HG02798 (cell line): ENCODE measurements around the gene IGFBPL1.
A peak's percentile ranks its signal among the peaks of the same experiment; 100 is the strongest.

Experiments
- ATAC-seq: cut with Tn5 transposase; IDR thresholded peaks from one replicate; pipeline ENCODE4 v1.9.1; 2021; ENCODE audit warnings: mild to moderate bottlenecking; ENCODE audit not compliant: unreplicated experiment, poor library complexity

Gene IGFBPL1

DNA sequence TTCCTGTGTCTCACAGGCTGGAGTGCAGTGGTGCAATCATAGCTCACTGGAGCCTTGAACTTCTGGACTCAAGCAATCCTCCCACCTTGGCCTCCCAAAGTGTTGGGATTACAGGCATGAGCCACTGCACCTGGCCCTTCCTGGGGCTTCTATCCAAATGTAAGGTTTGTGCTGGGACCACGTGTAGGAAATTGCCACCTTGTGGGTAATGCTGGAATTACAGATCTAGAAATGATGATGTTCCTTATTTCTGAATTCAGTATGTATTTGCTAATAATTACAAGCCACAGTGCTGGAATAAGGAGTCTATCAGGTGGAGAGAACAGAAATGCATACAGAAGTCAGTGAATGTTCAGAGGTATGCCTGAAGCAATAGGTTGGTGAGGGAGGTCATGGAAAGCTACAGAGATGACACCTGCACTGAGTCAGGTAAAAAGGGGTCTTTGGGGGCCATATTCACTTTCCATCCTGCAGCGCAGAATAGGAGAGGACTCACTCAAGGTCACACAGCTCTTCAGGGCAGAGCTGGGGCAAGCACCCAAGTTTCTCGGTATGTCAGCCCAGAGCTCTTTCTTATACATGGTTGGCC lies 8.8 kb upstream of the IGFBPL1 start:
- ATAC-seq = no peak

DNA sequence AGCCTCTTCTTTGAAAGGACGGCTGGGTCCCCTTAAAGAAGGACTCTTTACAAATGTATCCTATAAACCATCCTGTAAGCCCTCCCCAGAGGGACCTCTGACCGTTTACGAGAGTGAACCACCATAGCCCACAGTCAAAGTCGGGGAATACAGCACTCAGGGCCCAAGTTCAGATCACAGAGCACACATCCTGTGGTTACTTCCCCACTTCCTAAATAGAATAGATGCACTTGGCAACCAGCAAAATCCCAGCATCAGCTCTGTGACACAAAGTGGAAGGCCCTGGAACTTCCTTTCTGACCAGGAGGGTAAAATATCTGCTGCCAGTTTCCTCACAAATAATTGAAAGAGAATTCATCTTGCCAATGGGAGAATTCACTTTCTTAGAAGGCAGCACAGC lies 6.9 kb upstream of the IGFBPL1 start:
- no peak for ATAC-seq

DNA sequence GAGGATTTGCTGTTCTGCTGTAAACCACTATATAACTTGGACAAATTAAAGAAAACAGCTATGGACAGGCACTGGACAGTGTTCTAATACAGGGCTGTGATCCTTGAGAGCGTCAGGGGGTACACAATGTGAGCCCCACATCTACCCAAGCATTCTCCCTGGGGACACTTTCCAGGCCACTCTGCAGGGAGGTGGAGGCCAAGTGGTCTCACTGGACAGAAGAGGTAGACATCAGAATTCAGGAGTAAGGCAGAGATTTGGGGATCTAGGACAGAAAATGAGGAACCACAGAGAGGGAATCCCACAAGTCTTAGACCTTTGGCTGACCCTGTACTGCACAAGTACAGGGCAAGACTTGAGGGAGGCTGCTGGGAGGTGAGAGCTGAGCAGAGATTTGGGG lies 3.8 kb upstream of the IGFBPL1 start:
- ATAC-seq = no peak

DNA sequence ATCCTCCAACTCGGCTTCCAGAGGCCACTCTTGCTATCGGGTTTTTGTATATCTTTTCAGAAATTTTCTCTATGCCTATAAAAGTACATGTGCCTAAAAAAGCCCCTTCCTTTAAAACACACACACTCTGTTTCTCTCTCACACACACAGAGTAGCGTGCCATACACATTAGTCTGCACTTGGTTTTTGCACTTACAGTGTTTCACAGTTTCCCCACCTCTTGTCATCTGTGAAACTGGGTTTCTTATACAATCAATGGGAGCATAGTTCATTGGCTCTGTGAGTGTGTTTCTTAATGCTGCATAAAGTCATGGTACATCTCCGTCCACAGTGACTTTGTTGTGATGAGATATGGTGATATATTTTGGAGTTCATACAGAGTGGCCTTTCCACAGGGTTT lies 664 bp upstream of the IGFBPL1 start:
- no peak for ATAC-seq

DNA sequence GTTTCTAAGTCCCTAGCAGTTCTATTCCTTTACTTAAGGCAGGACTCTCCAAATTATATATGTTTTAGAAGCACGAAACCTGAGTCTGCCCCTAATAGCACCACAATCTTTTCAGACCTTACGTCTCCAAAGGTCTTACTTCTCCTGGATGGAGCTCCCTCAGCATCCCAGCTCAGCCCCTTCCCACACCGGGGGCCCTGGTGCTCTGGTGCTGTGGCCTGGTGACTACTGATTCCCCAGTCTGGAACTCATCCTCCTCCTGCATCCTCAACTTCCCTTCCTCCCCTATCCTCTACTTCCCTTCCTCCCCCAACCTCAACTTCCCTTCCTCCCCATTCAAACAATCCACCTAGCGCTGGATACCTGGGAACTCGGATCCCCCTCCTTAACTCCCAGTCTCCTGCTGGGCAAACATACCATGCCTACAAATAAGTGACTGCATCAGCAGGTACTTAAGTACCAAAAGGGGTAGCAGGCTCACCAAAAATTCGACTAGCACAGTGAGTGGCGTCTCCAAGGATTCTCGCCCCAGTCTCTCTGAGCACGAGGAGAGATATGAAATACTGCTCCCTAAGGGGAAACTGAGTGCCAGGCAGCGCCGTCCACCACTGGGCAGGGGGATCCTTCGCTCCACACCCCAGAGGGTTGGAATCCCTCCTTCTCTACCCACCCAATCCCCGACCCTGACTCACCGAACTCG lies 831 bp downstream of the IGFBPL1 start:
- ATAC-seq = no peak

DNA sequence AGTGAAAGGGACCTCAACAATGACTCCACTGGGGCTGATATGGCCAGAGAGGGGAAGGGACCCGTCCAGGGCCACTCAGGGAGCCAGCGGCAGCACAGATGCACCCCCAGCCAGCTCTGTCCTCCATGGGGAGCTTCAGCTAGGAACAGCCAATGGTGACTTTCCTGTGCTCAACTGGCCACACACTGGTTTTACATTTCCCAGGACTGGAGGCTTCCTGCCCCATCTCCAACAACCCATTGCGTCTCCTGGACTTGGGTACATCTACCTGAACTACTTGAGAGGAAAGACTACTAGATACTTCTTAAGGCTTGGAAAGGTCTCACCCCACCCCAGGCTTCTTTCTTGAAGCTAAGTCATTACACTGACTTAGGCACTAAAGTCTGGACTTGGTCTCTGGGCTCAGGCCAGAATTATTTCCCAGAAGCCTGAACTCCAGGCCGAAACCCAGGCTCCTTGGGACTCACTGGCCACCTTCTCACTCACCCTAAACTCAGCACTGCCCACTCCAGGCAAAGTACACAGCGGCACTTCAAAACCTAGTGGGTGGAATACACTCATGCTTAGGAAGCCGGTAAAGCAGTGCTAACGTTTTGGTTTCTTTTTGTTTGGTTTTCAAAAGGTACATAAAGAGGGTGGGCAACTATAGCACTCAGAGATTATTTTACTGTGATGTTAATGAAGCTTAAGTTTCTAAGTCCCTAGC lies 1.5 kb downstream of the IGFBPL1 start:
- no peak for ATAC-seq

DNA sequence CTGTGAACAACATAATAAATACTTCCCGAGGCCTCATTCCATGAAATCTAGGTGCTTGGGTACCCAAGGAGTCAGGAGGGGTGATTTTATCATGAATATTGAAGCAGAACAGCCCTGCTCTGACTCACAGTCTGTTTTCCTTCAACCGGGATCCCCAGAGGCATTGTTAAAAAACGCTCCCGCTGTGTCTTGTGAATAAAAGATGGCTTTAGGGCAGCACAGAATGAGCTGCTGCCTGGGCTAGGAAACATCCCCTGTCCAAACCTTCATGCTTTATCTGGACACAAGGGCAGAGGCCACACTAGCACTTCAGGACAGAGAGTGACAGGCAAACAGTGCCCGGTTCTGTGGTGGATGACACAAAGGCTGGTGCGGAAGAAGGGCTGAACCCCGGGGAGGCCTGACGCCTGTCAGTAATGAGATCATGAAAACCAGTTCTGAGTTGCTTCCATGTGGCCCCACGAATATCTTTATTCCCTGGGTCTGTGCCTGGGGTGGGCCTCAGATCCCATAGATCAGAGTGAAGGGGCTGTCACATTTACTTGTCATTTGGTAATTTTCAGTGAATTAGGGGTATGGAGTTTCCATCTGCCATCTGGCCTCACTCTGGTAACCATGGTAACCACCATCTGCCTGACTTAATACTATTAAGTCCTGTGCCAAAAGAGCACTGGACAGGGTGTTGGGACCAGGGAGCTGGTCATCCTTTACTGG lies 2.6 kb downstream of the IGFBPL1 start:
- ATAC-seq = no peak

DNA sequence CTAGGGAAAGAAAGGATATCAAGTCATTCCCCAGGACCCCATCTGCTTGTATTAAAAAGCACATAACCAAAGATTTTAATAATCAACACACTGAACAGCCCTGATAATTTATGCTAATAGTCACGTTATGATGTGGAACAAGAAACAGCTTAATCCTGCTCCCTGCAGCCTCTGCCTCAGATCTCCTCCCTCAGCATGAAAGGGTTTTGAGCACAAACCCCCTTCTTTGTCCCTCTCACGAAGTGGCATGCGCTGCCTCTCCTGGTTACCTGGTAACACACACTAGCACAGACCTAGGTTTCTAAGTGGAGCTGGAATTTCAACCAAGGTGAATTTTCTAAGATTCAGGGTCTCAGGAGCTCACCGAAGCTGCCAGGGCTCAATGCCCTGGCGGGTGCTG lies 5.1 kb downstream of the IGFBPL1 start:
- no peak for ATAC-seq

DNA sequence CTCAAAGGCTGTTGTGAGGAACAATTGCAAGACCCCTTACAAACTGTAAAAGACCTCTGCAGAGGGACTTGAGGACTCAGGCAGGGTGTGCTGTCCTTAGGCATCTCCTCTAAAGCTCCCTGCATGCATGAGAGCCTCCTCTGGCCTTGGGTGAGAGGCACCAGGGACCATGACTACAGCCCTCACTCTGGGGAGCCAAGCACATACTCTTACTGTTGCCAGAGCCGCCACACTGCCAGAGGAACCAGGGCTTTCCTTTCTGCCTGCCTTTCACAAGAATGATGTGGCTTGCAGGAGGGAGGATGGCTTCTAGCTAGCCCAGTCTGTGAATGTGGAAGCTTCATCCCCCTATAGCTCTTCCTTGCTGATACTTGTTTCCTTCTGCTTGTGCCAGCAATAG lies 5.9 kb downstream of the IGFBPL1 start:
- ATAC-seq = no peak

DNA sequence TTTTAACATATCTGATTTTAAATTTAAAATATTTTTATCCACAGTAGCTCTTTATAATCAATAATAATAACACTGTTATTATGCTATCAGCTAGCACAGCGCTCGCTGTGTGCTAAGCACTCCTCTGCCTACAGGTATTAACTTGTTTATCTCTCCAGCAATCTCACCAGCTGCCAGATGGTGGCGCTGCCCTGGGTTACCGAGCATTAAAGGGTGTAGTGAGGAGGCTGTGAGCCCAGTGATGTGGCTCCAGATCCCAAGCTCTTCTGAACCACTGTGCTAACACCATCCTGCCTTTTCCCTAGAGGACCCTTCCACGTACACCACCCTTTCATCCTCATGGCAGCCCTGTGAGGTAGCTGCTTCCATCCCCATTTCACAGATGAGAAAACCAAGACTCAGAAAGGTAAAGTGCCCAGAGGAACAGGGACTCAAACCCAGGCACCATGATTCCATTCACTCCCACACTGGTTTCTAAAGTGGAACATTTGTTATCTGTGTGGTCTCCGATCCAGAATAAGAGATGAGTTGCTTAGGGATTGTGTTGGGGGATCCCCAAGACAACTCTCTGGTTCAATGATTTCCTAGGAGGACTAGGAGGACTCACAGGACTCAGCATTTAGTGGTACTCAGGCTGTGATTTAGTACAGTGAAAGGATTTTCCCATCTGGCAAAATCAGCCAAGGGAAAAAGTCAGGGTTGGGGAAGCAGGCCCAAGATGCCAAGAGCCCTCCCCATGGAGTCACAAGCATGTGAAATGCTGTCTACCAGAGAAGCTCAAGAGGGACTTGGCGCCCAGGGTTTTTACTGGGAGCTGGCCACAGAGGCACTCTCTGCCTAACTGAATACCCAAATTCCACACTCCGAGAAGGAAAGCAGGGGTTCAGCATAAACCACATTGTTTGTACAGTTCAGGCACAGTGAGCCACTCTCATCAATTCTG lies 7.0 kb downstream of the IGFBPL1 start:
- peak; percentile 55 for ATAC-seq

DNA sequence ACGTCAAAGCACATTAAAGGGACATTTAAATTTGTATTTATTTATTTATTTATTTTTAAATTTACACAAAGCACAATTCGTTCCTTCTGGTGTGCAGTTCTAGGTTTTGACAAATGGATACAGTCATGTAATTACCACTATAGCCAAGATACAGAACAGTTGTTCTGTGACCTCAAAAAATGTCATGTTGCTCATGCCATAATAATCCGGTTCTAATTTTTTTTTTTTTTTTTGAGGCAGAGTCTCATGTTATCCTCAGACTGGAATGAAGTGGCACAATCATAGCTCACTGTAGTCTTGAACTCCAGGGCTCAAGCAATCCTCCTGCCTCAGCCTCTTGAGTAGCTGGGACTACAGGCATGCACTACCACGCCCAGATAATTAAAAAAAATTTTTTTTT lies 7.8 kb downstream of the IGFBPL1 start:
- no peak for ATAC-seq

DNA sequence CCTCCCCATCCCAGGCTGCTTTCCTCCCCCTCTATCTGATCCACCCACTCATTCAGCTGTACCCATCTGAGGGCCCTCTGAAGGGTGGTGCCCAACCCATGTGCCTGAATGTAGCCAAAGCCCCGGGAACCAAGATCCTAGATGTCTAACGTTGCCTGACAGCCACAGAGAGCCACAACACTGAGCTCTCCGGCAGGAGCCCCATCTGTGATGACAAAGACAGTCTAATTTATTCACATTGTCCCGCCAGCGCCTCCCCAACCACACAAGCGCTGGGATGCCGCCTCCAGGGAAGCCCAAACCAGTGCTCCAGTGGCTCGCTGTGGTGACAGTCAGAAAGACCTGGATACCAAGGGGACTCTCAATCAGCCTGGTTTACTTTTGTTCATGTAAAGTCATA lies 8.4 kb downstream of the IGFBPL1 start:
- ATAC-seq = no peak

DNA sequence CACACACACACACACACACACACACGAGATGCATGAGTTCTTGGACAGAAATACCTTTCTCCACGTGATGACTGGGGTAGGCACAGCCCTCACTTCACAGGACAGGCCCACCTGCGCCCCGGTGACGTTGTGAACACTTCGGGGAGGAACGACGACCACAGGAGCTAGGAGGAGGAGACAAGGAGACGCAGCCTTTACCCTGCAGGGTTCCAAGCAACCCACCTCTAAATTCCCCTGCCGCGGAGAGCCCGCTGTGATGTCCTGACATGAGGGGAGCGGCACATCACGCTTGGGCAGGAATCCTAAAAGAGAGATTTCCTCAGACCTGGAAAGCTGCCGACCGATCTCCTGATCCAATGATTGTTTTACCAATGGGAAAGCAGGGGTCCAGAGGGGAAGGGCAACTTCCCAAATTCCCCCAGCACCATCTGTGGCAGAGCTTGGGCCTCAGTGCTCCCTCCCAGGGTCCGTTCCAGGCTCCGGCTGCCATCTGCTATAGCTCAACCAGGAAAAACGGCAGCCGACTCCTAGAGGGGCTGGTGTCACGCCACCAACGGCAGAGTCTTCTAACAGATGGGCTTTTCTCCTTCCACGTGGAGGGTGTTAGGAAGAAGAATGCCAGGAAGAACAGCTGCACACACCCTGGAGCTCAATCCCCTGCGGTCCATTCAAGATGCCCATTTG lies 10.1 kb downstream of the IGFBPL1 start:
- ATAC-seq = no peak

DNA sequence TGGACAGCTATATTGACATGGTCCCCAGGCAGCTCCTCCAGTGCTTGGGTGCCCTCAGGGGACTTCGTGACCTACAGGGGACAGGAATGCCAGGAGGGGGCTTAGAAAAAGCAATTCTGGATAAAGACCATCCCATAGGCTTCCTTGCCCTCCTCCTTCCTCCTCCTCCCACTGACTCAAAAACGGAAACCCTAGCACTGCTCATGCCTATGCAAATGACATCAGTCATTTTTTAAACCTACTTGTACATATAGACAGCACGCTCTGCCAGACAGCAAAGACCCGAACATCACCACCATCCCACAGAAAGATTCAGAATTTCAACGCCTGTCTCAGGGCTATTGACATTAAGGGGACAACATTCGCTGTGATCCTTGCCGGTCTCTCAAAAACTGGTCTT lies 11.0 kb downstream of the IGFBPL1 start:
- peak; percentile 38 for ATAC-seq

DNA sequence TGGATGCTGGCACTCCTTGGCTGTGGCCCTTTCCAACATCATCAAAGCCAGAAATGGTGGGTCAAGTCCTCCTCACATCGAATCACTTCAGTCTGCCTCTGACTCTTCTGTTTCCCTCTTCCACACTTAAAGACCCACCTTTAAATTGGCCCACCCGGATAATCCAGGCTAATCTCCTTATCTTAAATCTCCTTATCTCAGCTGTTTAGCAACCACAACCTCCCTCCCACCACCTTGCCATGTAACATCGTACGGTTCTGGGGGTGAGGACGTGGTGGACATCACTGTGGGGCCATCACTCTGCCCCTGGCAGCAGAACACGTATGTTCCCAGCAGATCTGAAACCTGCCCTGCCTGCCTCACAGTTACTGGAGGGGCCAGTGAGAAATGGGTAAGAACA lies 11.5 kb downstream of the IGFBPL1 start:
- ATAC-seq = no peak

DNA sequence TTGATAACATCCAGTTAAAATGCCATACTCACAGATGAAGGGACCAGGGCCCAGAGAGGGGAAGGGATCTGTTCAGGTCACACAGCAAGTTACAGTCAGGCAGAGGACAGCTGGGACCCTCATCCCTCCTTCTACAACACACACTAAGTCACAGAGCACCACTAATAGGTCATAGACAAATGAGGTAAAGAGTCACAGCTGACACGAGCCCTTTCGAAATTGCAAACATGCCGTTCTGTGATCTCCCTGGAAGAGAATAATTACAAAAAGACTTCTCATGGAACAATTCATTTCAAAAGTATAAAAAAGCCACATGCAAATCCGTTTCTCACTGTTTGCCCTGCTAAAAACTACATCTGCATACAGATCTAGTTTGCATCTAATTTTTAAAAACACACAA lies 15.5 kb downstream of the IGFBPL1 start:
- peak; percentile 70 for ATAC-seq

DNA sequence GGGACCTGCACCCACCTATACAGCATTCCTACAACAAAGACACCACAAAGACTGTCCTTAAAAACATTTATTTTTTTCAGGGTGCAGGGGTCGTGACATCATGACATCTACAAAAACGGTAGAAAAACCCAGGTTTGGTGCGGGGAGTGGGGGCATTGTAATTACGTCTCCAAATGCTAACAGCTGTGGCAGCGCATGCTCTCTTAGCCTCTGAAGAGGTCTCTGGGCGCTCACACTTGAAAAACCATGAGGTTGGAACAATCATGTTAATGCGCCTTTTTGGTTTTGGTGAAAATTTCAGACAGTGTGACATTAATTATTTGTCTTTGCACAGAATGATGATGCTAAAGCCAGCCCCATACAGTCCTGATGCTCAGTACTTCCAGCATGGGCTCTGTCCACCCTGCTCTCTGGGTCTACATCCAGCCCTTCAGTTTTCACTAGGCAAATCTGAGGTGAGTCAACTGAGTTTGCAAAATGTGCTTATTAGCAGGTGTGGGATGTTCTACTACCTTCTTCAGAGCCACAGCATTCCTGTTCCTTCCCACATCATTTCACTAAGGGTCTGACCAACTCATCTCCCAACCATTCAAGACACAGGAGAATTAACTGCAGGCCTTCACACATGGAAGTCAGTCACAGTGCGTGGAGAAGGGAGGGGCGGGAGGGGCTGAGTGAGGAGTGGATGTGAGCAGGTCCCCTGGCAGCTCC lies 17.6 kb downstream of the IGFBPL1 start:
- ATAC-seq = no peak

DNA sequence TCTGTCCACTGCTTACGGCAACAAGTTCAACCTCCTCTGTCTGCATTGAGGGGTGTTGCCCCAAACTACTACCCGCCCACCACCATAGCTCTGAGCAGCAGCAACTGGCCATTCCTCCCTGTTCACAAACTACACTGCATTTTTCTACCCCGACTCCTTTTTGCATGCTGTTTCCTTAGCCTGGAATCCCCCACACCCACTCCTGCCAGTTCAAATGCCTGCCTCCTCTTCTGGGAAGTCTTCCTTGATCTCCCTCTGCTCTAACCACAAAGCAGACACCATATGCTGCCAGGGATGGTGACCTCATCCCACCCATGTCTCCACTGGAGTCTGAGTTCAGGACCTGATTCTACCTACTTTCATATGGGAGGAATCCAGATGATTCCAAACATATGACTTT lies 18.5 kb downstream of the IGFBPL1 start:
- no peak for ATAC-seq

DNA sequence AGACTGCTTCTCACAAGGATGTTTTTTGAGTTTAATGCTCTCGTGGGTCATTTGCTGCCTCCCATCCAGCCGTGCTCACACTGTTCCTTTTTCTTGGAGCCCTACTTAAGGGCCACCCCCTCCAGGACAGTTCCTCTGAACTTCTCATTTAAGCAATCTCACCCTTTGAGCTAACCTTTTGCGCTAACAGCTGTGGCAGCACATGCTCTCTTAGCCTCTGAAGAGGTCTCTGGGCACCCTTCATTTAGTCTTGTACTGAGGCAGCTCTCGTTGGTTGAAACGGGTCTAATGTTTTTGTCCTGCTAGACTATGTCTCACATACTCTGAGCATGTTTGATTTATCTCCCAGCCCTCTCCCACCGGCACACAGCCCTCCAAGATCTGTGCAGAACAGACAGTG lies 19.9 kb downstream of the IGFBPL1 start:
- ATAC-seq = no peak
